HepG2 (cell line): ENCODE measurements around the gene SLC25A45. TPM values are rescaled to one million over a fixed set of nuclear protein-coding genes. Genes with fewer than 3 reads are reported as not detected.

Source experiments
- CSRNP1 ChIP-seq: sonication (generic); formaldehyde crosslinking; IDR thresholded peaks from 2 replicates; pipeline ENCODE4 v1.8.1; 2023; ENCODE audit warnings: mild to moderate bottlenecking, missing genetic modification reagents
- HDAC1 ChIP-seq: sonication (generic); formaldehyde crosslinking; IDR thresholded peaks from 2 replicates; pipeline ENCODE4 v1.5.1; 2020; ENCODE audit warnings: mild to moderate bottlenecking, missing genetic modification reagents
- IKZF5 ChIP-seq: IDR thresholded peaks from 2 replicates; pipeline ENCODE4 v1.6.1; 2018; ENCODE audit warnings: missing genetic modification reagents, mild to moderate bottlenecking, missing compliant biosample characterization
- PAWR ChIP-seq: sonication (generic); formaldehyde crosslinking; IDR thresholded peaks from 2 replicates; pipeline ENCODE4 v1.4.0; 2020; ENCODE audit warnings: missing genetic modification reagents, mild to moderate bottlenecking, borderline replicate concordance
- ZBTB39 ChIP-seq: sonication (generic); formaldehyde crosslinking; IDR thresholded peaks from 2 replicates; pipeline ENCODE4 v1.5.0; 2020; ENCODE audit warnings: missing genetic modification reagents
- ZBTB40 ChIP-seq, 2 experiments: fragments of 450-650 bp in 1 of 2; sonication (generic) in 1 of 2; formaldehyde crosslinking in 1 of 2; IDR thresholded peaks; 2 replicates each; pipeline versions ENCODE4 v1.6.1 to v1.8.0; 2016 to 2022; ENCODE audit warnings: antibody characterized with exemption in 1 of 2, mild to moderate bottlenecking in 1 of 2, missing genetic modification reagents in 1 of 2
- ZSCAN29 ChIP-seq: sonication (generic); formaldehyde crosslinking; conservative IDR thresholded peaks from 2 replicates; pipeline ENCODE4 v1.4.0; 2020; ENCODE audit warnings: mild to moderate bottlenecking, missing genetic modification reagents
- ZSCAN5A ChIP-seq: sonication (generic); formaldehyde crosslinking; IDR thresholded peaks from 2 replicates; pipeline ENCODE4 v1.8.0; 2022; ENCODE audit warnings: mild to moderate bottlenecking, missing genetic modification reagents, borderline replicate concordance
- polyA plus RNA-seq, 8 experiments: library from polyadenylated mRNA; depleted of rRNA in 3 of 8; stranded (reverse) in 7 of 8; unstranded in 1 of 8; fragments of >200 nt; fragmentation: Illumina TruSeq in 4 of 8; extraction: Trizol in 4 of 8; gene quantifications; 2 replicates each; pipeline versions ENCODE4 v1.2.1 to v1.2.3, GENCODE V29; 2011 to 2016; ENCODE audit warnings: low read depth in 4 of 8, missing spikeins in 1 of 8, mixed read lengths in 1 of 8; ENCODE audit not compliant: insufficient read depth in 1 of 8
- total RNA-seq, 5 experiments: library from RNA; depleted of rRNA; stranded (reverse); fragments of >200 nt; fragmentation: Illumina TruSeq; extraction: Trizol; gene quantifications; 2 replicates each; pipeline ENCODE4 v1.2.3, GENCODE V29; 2016; ENCODE audit warnings: low read depth in 1 of 5

Gene SLC25A45
- total and polyA plus RNA-seq, 2 of the 13 experiments (the other 11 are each of a cell fraction or from before 2014, with no cell fraction given): 1.2 to 3.4 TPM

GRCh38 chr11:65415499-65416340, 33.3 kb upstream of the SLC25A45 start (continued):
- TF ChIP-seq ZSCAN5A (CRISPR knock-in tag) (0 out of 2 replicates have a peak, but pooled peaks have one; percentile 21), PAWR (0 out of 2 replicates have a peak, but pooled peaks have one; percentile 64), ZSCAN29 (CRISPR knock-in tag) (0 out of 2 replicates have a peak, but pooled peaks have one; percentile 18), IKZF5 (0 out of 2 replicates have a peak, but pooled peaks have one; percentile 7), HDAC1 (CRISPR knock-in tag) (0 out of 2 replicates have a peak, but pooled peaks have one; percentile 2), ZBTB40 (IDR thresholded peaks at IDR 0.05) (no peak), ZBTB40 (CRISPR knock-in tag; IDR thresholded peaks at IDR 0.05) (0 out of 2 replicates have a peak, but pooled peaks have one; percentile 13), CSRNP1 (CRISPR knock-in tag) (0 out of 2 replicates have a peak, but pooled peaks have one; percentile 66), ZBTB39 (CRISPR knock-in tag) (0 out of 2 replicates have a peak, but pooled peaks have one; percentile 18)
